GM12864 (cell line): ENCODE data around the gene ATP2B1.
A peak's percentile ranks its signal among the peaks of the same experiment; 100 is the strongest.

Experiments
- DNase-seq: peaks from one replicate; pipeline ENCODE4 v3.0.0-alpha.2; 2011; ENCODE audit warnings: low read depth
- H3K4me3 ChIP-seq: 2 replicates; pipeline ENCODE4 v1.5.1; 2011; ENCODE audit warnings: mild to moderate bottlenecking, low read depth, low read length, control low read depth
- TF ChIP-seq, protein P1 (sequence below): IDR thresholded peaks from 2 replicates; pipeline ENCODE4 v1.5.1; 2011; ENCODE audit warnings: low read depth, mild to moderate bottlenecking, moderate library complexity, low read length, control low read depth, inconsistent platforms; ENCODE audit errors: missing control alignments

The ATP2B1 gene

DNA sequence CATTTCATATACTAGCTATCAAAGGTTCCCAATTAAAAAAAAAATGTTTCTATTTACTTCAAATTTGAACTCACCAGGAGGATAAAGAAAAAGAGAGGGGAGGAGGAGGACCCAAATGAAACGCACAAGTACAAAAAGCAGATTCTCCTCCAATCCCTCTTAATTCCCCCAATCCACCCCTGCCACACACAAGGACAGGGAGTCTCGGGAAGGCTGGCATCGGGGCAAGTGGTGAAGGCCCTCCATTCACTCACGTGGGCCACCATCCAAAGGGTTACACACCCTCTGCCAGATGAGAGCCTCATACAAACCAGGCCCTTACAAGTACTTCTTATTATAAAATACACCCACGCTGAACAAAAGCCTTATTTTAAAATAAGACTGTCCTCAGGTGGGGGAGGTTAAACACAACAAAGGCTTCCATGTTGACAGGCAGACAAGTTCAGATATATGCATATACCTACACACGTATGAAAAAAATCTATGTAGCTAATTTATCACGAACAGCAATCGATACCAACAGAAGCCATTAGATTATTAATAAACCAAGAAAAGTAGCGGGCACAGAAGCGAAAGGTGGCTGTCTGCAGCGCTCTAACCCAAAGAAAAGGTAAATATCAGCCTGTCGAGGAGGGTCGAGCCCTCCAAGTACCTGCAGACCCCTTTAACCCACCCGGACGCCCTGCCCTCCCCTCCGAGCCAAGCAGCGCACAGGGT, 1.5 kb downstream of the ATP2B1 start:
- no peak for DNase-seq
- TF ChIP-seq, protein P1, sequence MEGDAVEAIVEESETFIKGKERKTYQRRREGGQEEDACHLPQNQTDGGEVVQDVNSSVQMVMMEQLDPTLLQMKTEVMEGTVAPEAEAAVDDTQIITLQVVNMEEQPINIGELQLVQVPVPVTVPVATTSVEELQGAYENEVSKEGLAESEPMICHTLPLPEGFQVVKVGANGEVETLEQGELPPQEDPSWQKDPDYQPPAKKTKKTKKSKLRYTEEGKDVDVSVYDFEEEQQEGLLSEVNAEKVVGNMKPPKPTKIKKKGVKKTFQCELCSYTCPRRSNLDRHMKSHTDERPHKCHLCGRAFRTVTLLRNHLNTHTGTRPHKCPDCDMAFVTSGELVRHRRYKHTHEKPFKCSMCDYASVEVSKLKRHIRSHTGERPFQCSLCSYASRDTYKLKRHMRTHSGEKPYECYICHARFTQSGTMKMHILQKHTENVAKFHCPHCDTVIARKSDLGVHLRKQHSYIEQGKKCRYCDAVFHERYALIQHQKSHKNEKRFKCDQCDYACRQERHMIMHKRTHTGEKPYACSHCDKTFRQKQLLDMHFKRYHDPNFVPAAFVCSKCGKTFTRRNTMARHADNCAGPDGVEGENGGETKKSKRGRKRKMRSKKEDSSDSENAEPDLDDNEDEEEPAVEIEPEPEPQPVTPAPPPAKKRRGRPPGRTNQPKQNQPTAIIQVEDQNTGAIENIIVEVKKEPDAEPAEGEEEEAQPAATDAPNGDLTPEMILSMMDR: no peak
- peak overlapping the region; percentile 67 for H3K4me3 ChIP-seq

DNA sequence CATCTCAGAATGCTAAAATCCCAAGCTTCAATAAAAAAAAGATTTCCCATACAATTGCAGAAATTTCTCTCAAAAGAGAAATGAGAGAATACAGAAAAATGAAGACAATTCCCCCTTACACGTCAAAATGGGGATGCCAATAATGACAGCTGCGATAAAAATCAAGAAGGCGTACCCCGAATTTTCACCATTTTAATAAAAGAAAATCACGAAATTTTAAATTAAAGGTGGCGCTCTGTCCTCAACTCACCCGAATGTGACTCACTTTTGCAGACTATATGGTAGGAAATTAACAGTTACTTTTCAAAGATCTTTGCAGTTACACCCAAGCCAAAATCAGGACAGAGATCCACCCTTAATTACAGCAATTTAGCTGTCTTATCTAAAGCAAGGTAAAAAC, 2.1 kb downstream of the ATP2B1 start:
- TF ChIP-seq, protein P1: no peak
- peak overlapping the region; percentile 67 for H3K4me3 ChIP-seq
- no peak for DNase-seq

- no peak for DNase-seq
- H3K4me3 ChIP-seq: no peak overlapping the region
- TF ChIP-seq, protein P1: no peak
Observed at GRCh38 chr12:89704457-89704856, 4.2 kb downstream of the ATP2B1 start.

DNA sequence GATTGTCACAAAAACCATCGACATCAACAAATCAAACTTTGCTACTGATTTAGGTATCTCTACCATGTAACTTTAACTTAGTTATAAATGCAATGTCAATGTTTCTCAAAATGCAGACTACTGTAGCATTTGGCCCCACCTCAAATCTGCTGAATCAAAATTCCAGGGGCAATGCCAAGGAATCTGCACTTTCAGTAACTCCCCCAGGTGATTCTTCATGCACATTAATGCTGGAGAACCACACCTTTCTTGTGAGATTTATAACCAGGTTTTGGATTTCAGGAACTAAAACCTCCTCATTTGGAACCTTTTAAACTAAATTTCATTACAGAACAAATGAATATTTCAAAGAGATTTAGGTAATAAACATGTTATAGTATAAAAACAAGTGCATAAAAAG, 4.9 kb downstream of the ATP2B1 start:
- TF ChIP-seq, protein P1: no peak
- no peak overlapping the region for H3K4me3 ChIP-seq
- no peak for DNase-seq

DNA sequence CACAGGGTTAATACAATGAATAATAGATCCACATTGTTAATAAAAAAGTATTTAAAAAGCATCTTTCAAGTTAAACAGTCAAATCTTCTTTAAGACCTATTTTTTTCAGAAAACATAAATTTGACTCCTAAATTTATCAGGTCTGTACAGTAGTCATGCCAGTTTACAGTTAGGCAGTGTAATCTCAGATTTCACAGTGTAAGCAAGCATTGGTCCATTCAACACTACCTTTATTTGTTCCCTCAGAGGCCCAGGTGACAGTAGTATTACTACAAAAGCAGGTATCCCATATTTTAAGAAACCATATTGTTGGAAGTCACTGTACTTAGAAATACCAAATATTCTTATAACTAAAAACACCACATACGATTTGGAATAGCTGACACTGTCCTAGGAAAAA, 6.1 kb downstream of the ATP2B1 start:
- TF ChIP-seq, protein P1: no peak
- no peak overlapping the region for H3K4me3 ChIP-seq
- DNase-seq: no peak

DNA sequence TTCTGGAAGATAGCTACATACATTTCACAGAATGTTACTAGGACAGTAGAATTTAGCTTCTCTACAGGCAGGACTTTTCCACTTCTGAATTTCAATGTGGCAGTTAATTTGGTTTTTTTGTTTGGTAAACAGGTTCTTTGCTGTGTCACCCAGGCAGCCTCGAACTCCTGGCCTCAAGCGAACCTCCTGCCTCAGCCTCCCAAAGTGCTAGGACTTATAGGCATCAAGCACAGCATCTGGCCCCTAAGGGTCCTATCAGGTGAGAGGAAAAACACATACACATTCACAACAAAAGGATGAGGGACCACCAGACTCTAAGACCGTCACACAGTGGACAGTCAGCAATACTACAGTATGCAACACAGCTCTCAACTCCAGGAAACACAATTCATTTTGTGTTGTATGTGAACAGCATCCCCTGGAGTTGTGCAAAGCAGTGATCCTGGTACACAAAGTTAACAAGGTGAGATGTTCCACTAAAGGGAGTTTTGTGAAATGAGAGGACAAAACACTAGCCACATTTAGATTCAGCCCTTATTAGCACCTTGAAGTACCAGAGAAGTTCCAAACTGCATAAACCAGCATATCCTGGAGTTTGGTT, 6.9 kb downstream of the ATP2B1 start:
- TF ChIP-seq, protein P1: peak; percentile 17
- no peak for DNase-seq
- H3K4me3 ChIP-seq: no peak overlapping the region
